ENCODE measurements around the gene ITM2C. TPM values are rescaled to one million over a fixed set of nuclear protein-coding genes. Genes with fewer than 3 reads are reported as not detected.

ITM2C gene
- total RNA-seq, 1 donor from 2014 or later, result 144 TPM

DNA sequence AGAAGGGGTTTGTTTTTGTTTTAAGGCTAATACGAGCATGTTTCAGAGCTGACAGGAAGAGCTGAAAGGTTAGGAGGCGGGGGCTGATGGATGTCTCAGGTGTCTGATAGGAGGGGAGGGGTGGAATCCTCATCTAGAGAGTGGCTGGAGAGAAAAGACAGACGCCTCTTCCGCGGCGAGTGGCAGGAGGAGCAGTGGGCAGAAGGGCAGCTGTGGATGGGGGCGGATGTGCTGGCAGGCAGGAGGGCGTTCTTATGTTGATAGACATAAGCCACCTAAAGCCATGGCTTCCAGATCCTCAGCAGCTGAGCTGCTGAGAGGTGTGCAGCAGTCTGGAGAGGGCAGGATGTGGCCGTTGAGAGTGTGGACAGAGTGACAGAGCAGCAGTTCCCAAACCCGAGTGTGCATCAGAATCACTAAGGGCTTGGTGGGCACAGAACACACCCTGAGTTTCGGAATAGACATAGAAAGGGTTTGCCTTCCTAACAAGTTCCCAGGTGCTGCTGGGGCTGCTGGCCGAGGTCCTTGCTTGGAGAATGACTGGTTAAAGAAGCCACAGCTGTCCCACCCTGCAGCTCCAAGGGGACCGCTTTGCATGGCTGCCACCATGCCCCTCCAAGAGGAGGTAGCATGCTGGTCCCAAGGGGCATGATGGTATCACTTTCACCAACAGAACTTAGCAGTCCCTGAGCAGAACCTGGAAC, 3.0 kb upstream of the ITM2C start:
- no peak for DNase-seq (ENCODE audit: low read depth)
- peaks cover 5% of the 10 kb centered on the region for H3K27me3 ChIP-seq (ENCODE audit: control insufficient read depth, insufficient read depth, low read length)
- TF ChIP-seq, protein P1, sequence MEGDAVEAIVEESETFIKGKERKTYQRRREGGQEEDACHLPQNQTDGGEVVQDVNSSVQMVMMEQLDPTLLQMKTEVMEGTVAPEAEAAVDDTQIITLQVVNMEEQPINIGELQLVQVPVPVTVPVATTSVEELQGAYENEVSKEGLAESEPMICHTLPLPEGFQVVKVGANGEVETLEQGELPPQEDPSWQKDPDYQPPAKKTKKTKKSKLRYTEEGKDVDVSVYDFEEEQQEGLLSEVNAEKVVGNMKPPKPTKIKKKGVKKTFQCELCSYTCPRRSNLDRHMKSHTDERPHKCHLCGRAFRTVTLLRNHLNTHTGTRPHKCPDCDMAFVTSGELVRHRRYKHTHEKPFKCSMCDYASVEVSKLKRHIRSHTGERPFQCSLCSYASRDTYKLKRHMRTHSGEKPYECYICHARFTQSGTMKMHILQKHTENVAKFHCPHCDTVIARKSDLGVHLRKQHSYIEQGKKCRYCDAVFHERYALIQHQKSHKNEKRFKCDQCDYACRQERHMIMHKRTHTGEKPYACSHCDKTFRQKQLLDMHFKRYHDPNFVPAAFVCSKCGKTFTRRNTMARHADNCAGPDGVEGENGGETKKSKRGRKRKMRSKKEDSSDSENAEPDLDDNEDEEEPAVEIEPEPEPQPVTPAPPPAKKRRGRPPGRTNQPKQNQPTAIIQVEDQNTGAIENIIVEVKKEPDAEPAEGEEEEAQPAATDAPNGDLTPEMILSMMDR (IDR thresholded peaks at IDR 0.05; ENCODE audit: insufficient read depth, low read length, poor library complexity, severe bottlenecking), result no peak

DNA sequence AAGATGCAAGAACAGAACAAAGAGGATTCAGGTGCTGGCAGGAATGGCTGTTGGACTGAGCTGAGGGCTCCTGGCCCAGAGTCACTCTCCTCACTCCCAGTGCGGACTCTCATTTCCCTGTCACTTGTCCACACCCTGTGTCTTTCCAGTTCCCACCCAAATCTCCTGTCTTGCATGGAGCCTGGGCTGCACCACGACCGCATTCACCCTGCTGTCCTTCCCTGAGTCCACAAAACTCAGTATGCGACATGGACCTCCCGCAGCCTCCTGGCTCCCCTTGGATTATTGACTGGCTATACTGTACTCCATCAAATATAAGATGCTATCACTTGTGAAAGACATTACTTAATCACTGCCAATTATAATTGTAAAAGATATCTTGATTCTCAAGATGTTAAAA, 2.5 kb upstream of the ITM2C start:
- Histone ChIP-seq H3K36me3 (ENCODE audit: control insufficient read depth, insufficient read depth, low read length) (no peaks in the 10 kb centered on the region), H3K4me3 (ENCODE audit: low read depth, low read length) (no peak overlapping the region), H3K27me3 (ENCODE audit: control insufficient read depth, insufficient read depth, low read length) (peaks cover 5% of the 10 kb centered on the region)
- DNase-seq (ENCODE audit: low read depth), result no peak
- TF ChIP-seq, protein P1 (IDR thresholded peaks at IDR 0.05; ENCODE audit: insufficient read depth, low read length, poor library complexity, severe bottlenecking), result no peak

More for the DNA sequence above, 3.0 kb upstream of the ITM2C start:
- Histone ChIP-seq H3K36me3 (ENCODE audit: control insufficient read depth, insufficient read depth, low read length) (no peaks in the 10 kb centered on the region), H3K4me3 (ENCODE audit: low read depth, low read length) (no peak overlapping the region)

DNA sequence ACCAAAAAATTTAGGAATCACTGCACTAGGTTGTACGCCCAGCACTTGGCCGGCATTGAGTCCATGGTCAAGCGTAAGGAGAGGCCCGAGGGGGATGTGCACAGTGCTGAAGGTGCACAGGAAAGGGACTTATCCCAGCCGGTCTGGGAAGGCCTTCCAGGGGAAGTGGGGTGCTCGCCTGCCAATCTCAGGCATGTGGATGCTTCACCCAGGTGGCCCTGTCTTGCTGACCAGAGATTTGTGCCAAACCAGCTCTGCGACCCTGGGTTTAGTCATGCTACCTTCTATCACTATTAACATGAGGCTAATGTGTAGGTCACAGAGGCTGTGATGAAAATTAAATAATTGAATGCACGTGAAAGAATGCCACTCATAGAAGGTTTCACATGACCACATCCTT, 1.7 kb upstream of the ITM2C start:
- DNase-seq (ENCODE audit: low read depth), result no peak
- Histone ChIP-seq H3K36me3 (ENCODE audit: control insufficient read depth, insufficient read depth, low read length) (no peaks in the 10 kb centered on the region), H3K27me3 (ENCODE audit: control insufficient read depth, insufficient read depth, low read length) (peaks cover 5% of the 10 kb centered on the region), H3K4me3 (ENCODE audit: low read depth, low read length) (no peak overlapping the region)
- TF ChIP-seq, protein P1 (IDR thresholded peaks at IDR 0.05; ENCODE audit: insufficient read depth, low read length, poor library complexity, severe bottlenecking), result no peak

DNA sequence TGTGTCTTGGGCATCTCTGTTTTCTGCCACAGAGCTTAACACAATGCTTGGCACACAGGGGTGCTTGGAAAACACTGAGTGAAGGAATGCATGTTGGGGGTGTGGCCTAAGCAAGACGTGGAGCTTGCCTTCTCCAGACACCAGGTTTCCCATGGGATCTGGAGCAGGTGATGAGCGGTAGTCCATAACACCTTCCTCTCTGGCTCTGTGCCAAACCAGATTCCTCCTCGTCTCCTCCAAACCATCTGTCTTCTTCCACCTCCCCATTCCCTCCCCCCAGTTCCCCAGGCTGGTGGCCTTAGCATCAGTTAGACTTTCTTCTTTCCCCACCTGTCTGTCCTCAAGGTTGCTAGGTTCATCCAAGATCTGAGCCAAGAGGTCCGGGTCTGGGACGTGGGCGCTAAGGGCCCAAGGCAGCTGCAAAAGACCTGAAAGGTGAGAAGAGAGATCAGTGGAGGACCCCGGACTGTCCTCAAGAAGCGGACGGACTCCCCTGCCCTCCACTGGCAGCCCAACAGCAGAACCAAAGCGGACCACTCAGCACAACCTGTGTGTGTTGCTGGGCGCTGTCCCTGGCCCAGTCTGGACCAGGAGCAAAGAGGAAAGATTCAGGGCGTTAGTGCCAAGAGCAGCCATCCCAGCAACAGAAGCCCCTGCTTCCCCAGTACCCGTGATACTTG, 1.2 kb upstream of the ITM2C start:
- DNase-seq (ENCODE audit: low read depth), result no peak
- H3K4me3 ChIP-seq (ENCODE audit: low read depth, low read length), result no peak overlapping the region
- no peaks in the 10 kb centered on the region for H3K36me3 ChIP-seq (ENCODE audit: control insufficient read depth, insufficient read depth, low read length)
- TF ChIP-seq, protein P1 (IDR thresholded peaks at IDR 0.05; ENCODE audit: insufficient read depth, low read length, poor library complexity, severe bottlenecking), result no peak
- H3K27me3 ChIP-seq (ENCODE audit: control insufficient read depth, insufficient read depth, low read length), result peaks cover 5% of the 10 kb centered on the region

DNA sequence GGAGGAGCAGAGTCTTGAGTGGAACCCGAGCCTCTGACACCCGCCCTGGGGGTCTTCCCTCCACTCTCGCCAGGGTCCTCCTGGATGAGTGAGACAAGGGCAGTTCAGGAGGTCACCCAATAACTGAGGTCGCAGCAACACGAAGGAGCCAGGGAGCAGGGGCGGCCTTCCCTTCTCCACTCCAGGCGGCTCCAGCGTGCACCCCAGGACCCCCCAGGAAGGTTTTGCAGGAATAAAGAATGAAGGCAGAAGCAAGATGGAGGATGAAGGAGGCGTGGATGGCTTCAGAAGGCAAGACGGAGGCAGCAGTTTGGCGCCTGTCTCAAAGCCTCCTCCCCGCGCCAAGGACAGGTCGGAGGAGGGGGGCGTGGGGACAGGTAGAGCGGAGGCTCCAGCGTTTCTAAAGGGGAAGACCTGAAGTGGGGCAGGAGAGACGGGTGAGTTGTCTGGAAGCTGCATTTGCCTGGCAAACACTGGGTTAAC, 579 bp upstream of the ITM2C start:
- H3K36me3 ChIP-seq (ENCODE audit: control insufficient read depth, insufficient read depth, low read length), result no peaks in the 10 kb centered on the region
- no peak for DNase-seq (ENCODE audit: low read depth)
- peak overlapping the region; percentile 75 for H3K4me3 ChIP-seq (ENCODE audit: low read depth, low read length)
- TF ChIP-seq, protein P1 (IDR thresholded peaks at IDR 0.05; ENCODE audit: insufficient read depth, low read length, poor library complexity, severe bottlenecking), result no peak
- H3K27me3 ChIP-seq (ENCODE audit: control insufficient read depth, insufficient read depth, low read length), result peaks cover 5% of the 10 kb centered on the region
